Activated T-helper 1 cell treated with anti-CD3 and anti-CD28 coated beads, Interleukin-2, amount 50 U/mL, for 16 hours (primary cell): ENCODE data around the gene SIRT5.
A peak's percentile ranks its signal among the peaks of the same experiment; 100 is the strongest.

Experiments used
- DNase-seq, 2 donors: peaks; one replicate each; pipeline ENCODE4 v3.0.0-alpha.2; 2020; ENCODE audit warnings: low read depth in 1 of 2, low spot score in 1 of 2

Gene SIRT5

DNA sequence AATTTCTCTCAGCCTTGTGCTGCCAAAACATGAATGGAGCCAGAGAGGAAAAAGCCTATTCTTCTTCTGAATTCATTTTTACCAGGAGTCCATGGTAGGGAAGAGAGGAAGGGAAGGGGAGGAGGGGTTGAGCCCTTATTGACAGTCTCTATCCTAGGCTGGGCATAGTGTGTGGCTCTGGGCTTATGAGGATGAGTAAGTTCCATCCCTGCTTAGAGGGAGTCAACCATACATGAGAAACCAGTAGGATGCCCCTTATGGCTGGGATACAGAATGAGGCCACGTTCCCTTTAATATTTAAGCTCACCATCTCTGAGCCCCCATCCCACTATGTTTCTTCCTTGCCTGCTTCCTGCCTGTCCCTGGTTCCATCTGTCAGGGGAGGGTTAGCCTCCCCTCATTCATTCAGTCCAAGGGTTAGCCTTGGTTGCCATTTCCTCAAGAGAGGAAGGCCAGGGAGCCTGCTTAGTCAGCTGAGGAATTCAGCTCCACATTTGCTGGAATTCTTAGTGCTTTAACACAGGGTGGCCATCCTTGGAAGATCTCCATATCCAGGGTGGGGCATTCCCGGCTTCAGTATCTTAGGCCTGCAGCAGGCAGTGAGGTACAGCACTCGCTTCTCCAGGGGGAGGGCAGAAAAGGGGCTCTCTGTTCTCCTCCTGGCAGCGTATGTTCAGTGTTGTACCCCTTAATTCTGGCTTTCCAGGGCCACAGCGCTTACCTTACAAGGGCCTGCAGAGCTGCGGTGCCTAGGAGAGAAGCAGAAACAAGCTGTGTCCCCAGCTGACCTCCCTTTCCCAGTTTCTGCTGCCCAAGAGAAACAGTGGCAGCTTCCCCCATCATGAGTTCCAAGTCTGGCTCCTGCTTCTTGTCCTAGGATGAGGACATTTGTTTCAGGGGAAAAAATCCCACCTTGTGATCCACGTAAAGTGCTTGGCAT is 12.5 kb downstream of the SIRT5 start:
- no peak for DNase-seq

DNA sequence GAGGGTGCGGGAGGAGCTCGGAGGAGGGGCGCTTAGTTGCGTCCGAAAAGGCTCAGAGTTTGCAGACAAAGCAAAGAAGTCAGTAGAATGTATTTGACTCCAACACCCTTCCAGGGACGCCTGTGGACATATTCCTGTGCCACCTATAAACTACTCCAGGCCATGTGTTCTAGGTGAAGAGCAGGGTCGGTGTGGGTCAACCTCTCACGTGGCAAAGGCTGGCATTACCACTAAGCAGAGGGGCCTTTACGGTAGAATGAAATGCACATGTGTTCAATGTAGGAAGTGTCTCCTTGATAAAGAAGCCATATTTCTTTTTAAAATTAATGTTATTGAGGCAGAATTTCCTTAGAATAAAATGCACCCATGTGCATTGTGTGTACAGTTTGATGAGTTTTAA is 15.4 kb downstream of the SIRT5 start:
- DNase-seq, result no peak

DNA sequence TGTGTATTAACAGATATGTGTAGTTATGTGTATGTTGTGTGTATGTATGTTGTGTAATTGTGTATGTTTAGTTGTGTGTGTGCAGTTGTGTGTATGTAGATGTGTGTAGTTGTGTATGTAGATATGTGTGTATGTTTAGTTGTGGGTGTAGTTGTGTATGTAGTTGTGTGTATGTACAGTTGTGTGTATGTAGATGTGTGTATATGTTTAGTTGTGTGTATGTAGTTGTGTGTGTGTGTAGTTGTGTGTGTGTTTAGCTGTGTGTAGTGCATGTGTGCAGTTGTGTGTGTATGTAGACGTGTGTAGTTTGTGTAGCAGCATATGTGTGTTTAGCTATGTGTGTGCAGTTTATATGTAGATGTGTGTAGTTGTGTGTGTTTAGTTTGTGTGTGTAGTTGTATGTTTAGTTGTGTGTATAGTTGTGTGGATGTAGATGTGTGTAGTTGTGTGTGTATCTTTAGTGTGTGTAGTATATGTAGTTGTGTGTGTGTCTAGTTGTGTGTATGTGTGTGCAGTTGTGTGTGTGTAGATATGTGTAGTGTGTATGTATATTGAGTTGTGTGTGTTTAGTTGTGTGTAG is 16.3 kb downstream of the SIRT5 start:
- no peak for DNase-seq

DNA sequence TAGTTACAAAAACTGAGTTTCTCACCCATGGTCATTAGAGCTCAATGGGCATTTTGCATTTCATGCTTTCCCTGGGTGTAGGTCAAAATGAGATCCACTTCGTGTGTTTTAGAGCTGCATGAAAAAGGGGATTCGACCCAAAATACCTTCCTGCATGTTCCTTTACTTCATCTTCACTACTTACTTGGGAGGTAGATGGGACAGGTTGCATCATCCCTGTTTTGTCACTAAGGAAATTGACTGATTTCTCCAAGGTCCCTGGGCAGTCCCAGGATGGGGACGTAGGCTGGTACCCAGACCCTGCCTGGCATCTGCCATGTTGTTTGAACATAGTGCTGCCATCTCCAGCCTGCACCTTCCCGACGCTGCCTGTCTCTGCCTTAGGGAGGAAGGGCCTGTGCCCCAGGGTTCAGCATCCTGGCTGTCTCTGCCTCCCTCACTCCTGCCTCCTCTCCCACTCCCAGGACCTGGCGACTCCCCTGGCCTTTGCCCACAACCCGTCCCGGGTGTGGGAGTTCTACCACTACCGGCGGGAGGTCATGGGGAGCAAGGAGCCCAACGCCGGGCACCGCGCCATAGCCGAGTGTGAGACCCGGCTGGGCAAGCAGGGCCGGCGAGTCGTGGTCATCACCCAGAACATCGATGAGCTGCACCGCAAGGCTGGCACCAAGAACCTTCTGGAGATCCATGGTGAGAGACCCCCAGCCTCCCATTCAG is 17.0 kb downstream of the SIRT5 start:
- DNase-seq, result no peak

DNA sequence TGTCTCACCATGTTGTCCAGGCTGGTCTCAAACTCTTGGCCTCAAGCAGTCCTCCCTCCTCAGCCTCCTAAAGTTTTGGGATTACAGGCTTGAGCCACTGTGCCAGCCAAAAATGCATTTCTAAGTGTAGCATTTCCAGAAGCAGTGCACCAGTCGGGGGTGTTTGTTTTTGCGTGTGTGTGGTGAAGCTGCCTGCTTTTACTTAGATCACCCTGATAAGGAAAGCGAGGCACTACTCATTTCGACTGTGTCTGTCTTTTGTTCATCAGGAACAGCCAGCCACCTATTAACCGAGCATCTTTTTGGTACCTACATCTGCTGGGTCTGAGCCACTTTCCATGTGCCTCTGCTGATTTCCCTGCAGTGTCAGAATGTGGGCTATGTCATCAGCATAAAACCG is 18.7 kb downstream of the SIRT5 start:
- DNase-seq, result no peak

DNA sequence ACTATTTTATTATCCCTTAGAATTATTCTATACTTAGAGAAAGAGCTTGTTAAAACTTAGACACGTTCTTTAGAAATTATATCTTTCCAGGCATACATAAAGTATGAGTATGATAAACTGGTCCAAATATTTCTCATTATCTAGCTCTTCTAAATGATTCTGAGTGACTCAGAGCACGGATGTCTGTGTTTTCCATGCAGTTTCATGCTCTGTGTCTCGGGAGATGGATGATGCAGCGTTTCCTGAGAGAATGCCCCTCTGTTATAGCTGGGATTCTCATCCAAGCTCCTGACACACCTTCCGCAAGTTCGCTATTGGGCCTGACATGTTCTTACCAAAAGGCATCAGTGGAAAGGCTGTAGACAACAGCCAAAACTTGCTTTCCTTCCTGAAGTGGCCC is 19.3 kb downstream of the SIRT5 start:
- DNase-seq, result no peak

DNA sequence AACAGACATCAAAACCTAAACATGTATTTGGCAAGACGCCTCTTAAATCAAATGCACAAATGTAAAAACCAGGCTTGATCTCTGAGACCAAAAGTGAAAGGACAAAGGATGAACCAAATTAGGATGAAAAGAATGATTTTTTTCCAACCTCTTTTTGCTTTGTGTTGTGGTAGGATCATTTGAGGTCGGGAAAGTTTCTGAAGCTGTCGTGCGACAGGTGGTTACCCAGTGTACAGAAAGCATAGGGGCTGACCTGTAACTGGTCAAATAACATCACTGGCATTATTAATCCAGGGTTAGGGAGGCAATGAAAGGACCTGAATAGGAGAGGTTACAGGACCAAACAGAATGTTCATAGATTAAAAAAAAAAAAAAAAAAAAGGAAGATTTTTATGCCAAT is 22.7 kb downstream of the SIRT5 start:
- no peak for DNase-seq

DNA sequence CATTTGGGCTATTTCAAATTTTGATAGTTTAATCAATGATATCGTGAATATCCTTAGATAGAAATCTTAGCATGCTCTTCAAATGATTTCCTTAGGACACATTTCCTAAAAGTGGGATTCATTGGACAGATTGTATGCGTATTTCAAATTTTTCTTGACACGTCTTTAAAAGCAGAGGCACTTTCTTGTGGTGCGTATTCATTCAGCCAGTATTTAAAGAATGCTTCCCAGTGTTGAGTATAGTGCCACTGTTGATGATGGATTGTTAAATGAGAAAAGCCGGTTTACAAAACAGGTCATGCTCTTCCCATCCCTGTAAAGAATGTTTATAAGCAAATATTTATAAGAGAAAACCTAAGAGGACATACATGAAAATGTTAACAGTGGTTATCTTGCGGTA is 25.6 kb downstream of the SIRT5 start:
- DNase-seq, result no peak

DNA sequence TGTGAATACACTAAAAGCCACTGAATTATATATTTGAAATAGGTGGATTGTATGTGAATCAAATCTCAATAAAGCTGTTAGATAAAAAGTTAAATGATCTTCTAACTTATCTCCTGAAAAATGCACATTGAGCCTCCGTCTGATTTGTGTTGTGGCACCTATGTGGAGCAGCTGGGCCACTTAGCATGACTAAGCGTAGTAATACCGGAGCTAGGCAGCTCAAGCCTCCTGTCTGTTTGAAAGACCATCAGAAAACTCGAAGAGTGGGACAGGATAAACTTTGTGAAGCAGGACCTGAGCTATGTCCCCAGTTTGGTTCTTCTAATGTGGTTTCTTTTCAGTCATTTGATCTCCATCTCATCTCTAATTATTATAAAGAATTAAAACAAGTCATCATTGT is 29.7 kb downstream of the SIRT5 start:
- DNase-seq, result no peak

DNA sequence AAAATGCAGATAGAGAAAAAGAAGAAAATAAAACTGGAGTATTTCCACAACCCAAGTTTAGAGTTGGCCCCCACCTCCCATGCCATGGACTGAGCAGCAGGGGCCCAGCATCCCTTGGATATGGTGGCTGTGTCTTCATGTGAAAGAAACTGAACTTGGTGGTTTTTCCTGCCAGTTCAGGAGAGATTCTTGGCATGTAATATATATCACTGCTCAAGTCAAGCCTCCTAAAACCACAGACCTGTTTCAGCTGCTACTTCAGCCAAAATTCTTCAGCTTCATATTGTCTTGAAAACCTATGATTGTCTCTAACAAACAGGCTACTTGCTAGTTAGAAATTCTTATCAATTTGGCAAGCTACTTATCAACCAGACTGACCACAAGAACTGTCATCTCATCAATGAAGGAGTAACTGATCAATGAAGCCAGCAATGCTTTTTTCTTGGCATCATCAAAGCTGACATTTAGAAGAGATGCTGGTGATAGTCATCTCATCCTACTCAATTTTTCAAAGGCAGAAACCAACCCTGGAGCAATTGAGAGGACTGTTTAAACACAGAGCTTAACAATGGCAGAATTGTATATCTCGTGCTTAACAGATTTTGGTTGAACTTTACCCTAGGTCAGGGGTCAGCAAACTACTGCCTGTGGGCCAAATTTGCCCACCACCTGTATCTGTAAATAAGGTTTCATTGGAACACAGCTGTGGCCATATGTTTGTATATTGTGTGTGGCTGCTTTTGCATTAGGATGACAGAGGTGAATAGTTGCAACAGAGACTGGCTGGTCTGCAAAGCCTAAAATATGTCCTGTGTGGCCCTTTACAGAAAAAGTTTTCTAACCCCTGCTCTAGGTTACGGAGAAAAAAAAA is 30.4 kb downstream of the SIRT5 start:
- no peak for DNase-seq

DNA sequence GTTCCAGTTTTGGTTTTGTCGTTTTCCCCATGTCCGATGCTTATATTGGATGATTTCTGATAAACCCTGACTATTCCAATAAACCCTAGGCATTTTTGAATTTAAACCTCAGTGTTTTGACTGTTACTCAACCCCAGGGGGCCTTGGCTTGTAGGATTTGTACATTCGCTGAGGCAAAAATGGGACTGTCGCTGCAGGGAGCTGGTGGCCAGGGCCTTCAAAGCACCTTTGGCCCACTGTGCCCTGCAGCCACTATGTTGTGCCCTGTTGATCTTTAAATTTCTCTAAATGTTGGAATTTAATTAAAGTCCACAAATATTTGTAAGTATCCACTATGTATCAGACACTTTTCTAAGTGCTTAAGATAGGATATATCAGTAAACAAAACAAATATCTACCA is 31.2 kb downstream of the SIRT5 start:
- DNase-seq, result no peak

DNA sequence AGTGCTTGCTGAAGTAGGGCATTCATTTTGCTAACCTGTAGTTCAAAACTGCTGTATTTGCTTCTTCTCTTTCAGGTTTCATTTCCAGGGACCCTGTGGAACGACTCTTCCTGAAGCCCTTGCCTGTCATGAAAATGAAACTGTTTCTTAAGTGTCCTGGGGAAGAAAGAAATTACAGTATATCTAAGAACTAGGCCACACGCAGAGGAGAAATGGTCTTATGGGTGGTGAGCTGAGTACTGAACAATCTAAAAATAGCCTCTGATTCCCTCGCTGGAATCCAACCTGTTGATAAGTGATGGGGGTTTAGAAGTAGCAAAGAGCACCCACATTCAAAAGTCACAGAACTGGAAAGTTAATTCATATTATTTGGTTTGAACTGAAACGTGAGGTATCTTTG is 37.3 kb downstream of the SIRT5 start:
- no peak for DNase-seq

DNA sequence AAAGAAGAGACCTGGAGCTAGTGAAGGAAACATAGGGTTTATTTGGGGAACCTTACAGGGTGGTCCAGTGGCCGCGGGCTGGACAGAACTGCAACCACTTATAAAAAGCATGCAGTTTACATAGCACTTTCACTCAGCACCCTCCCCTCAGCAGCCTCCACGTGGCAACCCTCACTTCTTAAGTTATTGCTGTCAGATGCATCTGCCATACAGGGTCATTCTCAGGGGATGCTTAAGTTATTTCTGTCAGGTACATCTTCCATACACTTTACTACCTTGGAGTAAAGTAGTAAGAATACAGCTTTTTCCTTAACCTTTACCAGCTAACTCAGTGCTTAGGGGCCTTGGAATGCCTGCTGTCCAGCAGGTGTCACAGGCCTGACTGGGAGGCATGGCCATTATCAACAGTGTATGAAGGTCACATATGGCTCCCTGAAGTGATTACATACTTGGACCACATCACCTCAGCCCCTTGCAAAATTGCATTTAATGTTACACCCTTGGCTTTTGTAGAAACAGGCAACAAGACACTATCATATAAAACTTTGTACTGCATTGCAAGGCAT is 38.7 kb downstream of the SIRT5 start:
- no peak for DNase-seq

DNA sequence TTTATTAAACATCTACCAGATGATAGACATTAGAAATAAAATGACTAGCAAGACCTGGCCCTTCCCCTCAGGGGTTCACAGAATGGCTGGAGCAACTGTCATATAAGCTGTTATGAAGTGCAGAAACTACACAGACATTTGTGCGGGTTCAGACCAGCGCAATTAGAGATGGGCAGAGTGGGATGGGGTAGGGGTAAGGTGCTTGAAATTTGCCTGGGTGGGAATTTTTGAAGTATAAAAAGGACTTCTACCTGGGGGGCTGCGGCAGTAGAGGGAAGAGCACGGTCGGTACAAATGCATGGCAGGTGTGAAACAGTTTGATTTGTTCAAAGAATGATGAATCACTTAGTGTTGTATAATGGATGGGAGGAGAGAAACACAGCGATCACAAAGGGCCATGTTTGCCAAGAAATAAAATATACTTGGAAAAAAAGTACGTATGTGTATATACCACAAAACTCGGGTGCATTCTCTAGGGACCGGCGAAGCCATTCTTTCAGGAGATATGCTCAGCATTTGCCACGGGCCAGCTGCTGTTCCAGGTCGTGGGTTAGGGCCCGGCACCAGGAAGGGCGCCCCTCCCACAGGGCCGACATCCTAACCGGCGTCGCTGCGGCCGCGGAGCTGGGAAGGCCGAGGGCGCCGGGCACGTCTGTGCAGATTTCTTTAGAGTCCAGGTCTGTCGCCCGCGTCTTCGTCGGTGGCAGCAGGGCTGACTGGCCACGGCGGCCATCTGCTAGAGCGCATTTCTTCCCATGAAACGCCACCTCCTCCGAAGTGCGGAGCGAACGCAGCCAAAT is 39.9 kb downstream of the SIRT5 start:
- DNase-seq, result peak in 1 of 2 donors; percentile 9

DNA sequence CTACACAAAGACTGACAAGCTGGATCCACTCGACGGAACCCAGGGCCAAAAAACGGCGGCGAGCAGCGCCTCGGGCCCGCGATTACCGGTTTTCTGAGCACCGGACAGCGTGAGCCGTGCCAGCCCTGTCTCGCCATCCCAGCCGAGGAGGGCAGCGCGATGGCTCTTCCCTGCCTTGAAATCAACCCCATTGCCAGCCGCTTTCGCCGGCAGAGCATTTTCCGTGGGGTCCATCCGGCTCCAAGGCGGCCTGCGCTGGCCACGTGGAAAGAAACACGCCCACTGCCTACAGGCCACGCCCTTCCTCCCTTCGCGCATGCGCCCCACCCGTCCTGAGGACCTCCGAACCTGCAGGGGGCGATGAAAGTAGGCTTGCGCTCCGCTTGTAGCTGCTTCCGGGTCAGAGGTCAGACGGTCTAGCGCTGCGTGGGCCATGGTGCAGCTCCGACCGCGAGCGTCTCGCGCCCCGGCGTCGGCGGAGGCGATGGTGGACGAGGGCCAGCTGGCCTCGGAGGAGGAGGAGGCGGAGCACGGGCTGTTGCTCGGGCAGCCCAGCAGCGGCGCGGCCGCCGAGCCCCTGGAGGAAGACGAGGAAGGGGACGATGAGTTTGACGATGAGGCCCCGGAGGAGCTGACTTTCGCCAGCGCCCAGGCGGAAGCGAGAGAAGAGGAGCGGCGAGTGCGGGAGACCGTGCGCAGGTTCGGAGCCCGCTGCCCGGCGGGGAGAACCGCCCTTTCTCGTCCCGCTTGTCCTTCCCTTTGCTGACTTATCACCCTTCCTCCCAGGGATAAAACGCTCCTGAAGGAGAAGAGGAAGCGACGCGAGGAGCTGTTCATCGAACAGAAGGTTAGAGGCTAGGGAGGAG is 40.8 kb downstream of the SIRT5 start, which contains the start of gene NOL7:
Gene NOL7 (plus strand): TSS at position 410 of the 866 bp plus-strand sequence. CDS start 24 bp downstream, at position 434.
- peak; percentile 98 to 99 for DNase-seq

DNA sequence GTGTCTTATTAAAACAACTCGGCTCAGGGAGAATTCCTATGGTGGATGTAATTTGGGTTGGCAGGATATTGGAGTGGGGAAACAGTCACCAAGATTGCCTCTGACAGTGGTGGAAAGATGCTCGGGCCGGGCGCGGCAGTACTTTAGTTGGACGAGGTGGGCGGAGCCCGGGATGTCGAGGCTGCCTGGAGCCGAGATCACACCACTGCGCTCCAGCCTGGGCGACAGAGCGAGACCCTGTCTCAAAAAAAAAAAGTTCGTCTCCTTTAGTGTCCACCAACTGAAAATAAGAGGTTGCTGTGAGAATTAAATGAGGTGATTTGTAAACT is 41.4 kb downstream of the SIRT5 start:
- peak in 1 of 2 donors; percentile 17 for DNase-seq

DNA sequence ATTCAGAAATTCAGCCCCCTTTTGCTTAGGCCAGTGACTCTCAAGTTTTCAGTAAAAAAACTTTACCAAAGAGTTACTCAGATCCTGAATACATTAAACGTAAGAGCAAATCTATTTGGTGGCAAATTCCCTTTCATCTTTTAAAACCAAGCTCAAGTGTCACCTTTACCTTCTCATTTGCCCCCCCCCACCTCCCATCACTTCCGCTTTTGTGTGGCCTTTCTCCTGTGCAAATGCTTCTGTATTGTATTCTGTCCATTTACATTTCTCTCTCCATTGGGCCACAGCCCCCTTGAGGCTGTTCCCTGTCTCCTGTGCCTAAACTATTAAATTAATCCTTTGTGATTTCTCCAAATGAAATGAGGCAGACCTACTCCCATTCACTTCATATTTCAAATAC is 42.7 kb downstream of the SIRT5 start:
- DNase-seq, result no peak

DNA sequence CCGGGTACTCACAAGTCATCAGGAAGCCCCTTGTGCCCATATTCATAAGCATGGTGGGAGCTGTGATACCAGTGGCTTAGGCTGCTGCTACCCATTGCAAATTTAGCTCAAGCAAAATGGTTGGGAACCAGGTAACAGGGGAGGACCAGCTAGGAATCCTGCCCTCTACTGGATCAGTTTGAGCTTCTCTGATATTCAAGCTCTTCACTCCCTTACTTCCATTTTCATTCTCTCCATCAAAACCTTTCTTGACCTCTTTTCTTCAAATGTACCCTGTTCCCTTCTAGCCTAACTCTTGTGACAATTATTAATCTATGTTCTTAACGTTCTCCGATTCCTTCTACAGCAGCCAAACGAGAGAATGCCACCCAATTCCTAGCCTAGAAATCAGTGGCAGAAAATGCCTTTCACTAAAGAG is 50.5 kb downstream of the SIRT5 start:
- DNase-seq, result no peak
